Embryonic facial prominence (tissue), 1 donor: Measurements from ENCODE around the gene YY2.
"Not testable (repeated sequence)": the region's sequence is repeated elsewhere in the genome, so short reads cannot be mapped to it uniquely, and the experiment has no call there.

Experiments
- DNase-seq: peaks from one replicate; pipeline ENCODE4 v3.0.0-alpha.2; 2016; ENCODE audit errors: extremely low spot score

The YY2 gene

GRCh38 chrX:21855937-21856415, at the start of gene YY2:
Gene YY2, plus strand, starts transcription at chrX:21855987. Its CDS starts 498 bp downstream, at chrX:21856485.
- DNase-seq = no peak

- no peak for DNase-seq
Measured at GRCh38 chrX:21806691-21807090, 49.1 kb upstream of the YY2 start.

- DNase-seq = no peak
Measured at GRCh38 chrX:21811832-21812231, 44.0 kb upstream of the YY2 start.

- no peak for DNase-seq
Measured at GRCh38 chrX:21812628-21813027, 43.2 kb upstream of the YY2 start.

- DNase-seq = no peak
Measured at GRCh38 chrX:21813612-21814368, 42.0 kb upstream of the YY2 start.

- no peak for DNase-seq
Measured at GRCh38 chrX:21816136-21816535, 39.7 kb upstream of the YY2 start.

GRCh38 chrX:21820170-21820569, 35.6 kb upstream of the YY2 start:
- not testable (repeated sequence) for DNase-seq

GRCh38 chrX:21821875-21822274, 33.9 kb upstream of the YY2 start:
- no peak for DNase-seq

- DNase-seq = no peak
Measured at GRCh38 chrX:21831496-21831895, 24.3 kb upstream of the YY2 start.

- DNase-seq = no peak
Measured at GRCh38 chrX:21837056-21837455, 18.7 kb upstream of the YY2 start.

GRCh38 chrX:21838937-21839333, 16.9 kb upstream of the YY2 start:
- no peak for DNase-seq

- peak; percentile 60 for DNase-seq
Measured at GRCh38 chrX:21839334-21840192, 16.2 kb upstream of the YY2 start, which contains the start of gene MBTPS2. Gene MBTPS2, plus strand, starts transcription at chrX:21839617. Its CDS starts 118 bp downstream, at chrX:21839735.

GRCh38 chrX:21840193-21840545, 15.6 kb upstream of the YY2 start:
- DNase-seq = no peak

GRCh38 chrX:21843179-21843578, 12.6 kb upstream of the YY2 start:
- no peak for DNase-seq

- no peak for DNase-seq
Measured at GRCh38 chrX:21845096-21845495, 10.7 kb upstream of the YY2 start.

- no peak for DNase-seq
Measured at GRCh38 chrX:21847342-21847741, 8.4 kb upstream of the YY2 start.

GRCh38 chrX:21853578-21853977, 2.2 kb upstream of the YY2 start:
- no peak for DNase-seq

- no peak for DNase-seq
Measured at GRCh38 chrX:21856504-21856903, 717 bp downstream of the YY2 start.

- DNase-seq = no peak
Measured at GRCh38 chrX:21863241-21863640, 7.5 kb downstream of the YY2 start.

GRCh38 chrX:21865436-21865835, 9.6 kb downstream of the YY2 start:
- DNase-seq = no peak

GRCh38 chrX:21870494-21870893, 14.7 kb downstream of the YY2 start:
- no peak for DNase-seq

- DNase-seq = no peak
Measured at GRCh38 chrX:21873063-21873775, 17.4 kb downstream of the YY2 start.
